GM18909 (cell line): Measurements from ENCODE around the gene ANKRD26.

Experiments
- ATAC-seq: cut with Tn5 transposase; IDR thresholded peaks from one replicate; pipeline ENCODE4 v1.9.1; 2021; ENCODE audit warnings: mild to moderate bottlenecking; ENCODE audit not compliant: unreplicated experiment, poor library complexity

The ANKRD26 gene

GRCh38 chr10:27022048-27022447, 78.2 kb downstream of the ANKRD26 start:
- no peak for ATAC-seq

- ATAC-seq: no peak
These were observed 80.1 kb downstream of the ANKRD26 start for GRCh38 chr10:27020243-27020642.

GRCh38 chr10:27019827-27020226, 80.5 kb downstream of the ANKRD26 start:
- no peak for ATAC-seq

GRCh38 chr10:26997610-26998009, 102.7 kb downstream of the ANKRD26 start:
- ATAC-seq: no peak

- no peak for ATAC-seq
These were observed 105.6 kb downstream of the ANKRD26 start for GRCh38 chr10:26994743-26995142.

GRCh38 chr10:26987851-26988250, 112.4 kb downstream of the ANKRD26 start:
- ATAC-seq: no peak

- ATAC-seq: no peak
These were observed 117.1 kb downstream of the ANKRD26 start for GRCh38 chr10:26983156-26983555.

GRCh38 chr10:26982058-26982457, 118.2 kb downstream of the ANKRD26 start:
- ATAC-seq: no peak

GRCh38 chr10:26981232-26981824, 119.0 kb downstream of the ANKRD26 start:
- ATAC-seq: no peak

- ATAC-seq: no peak
These were observed 121.8 kb downstream of the ANKRD26 start for GRCh38 chr10:26978519-26978918.

- no peak for ATAC-seq
These were observed 122.7 kb downstream of the ANKRD26 start for GRCh38 chr10:26977635-26978034.

- no peak for ATAC-seq
These were observed 129.6 kb downstream of the ANKRD26 start for GRCh38 chr10:26970667-26971066.

- ATAC-seq: peak; percentile 87
These were observed 131.0 kb downstream of the ANKRD26 start for GRCh38 chr10:26969145-26969926.

- no peak for ATAC-seq
These were observed 137.5 kb downstream of the ANKRD26 start for GRCh38 chr10:26962835-26963234.

- no peak for ATAC-seq
These were observed 140.0 kb downstream of the ANKRD26 start for GRCh38 chr10:26960308-26960707.

- no peak for ATAC-seq
These were observed 140.5 kb downstream of the ANKRD26 start for GRCh38 chr10:26959841-26960240.
